Fibroblast of pulmonary artery (primary cell): ENCODE data around the gene DMRT1.

ENCODE experiments used
- DNase-seq: peaks from one replicate; pipeline ENCODE4 v3.0.0-alpha.2; 2010; ENCODE audit warnings: low read depth
- H3K4me3 ChIP-seq: replicated peaks from 2 replicates; pipeline ENCODE4 v1.5.1; 2011; ENCODE audit warnings: low read depth, mild to moderate bottlenecking, control low read depth, low read length, moderate library complexity
- CTCF ChIP-seq: IDR thresholded peaks from 2 replicates; pipeline ENCODE4 v1.5.1; 2011; ENCODE audit warnings: mild to moderate bottlenecking, control low read depth, low read length, inconsistent platforms; ENCODE audit errors: missing control alignments

The DMRT1 gene

GRCh38 chr9:1005043-1005667 lies 163.7 kb downstream of the DMRT1 start:
- no peak overlapping the region for H3K4me3 ChIP-seq
- TF ChIP-seq CTCF: peak; percentile 59
- peak; percentile 58 for DNase-seq

GRCh38 chr9:1007312-1007711 lies 165.8 kb downstream of the DMRT1 start:
- no peak for TF ChIP-seq CTCF
- no peak overlapping the region for H3K4me3 ChIP-seq
- DNase-seq: no peak

- peak; percentile 7 for DNase-seq
- TF ChIP-seq CTCF: no peak
- no peak overlapping the region for H3K4me3 ChIP-seq
Observed at GRCh38 chr9:1008216-1008615, 166.7 kb downstream of the DMRT1 start.

GRCh38 chr9:1009101-1009707 lies 167.7 kb downstream of the DMRT1 start:
- peak; percentile 81 for DNase-seq
- peak; percentile 94 for TF ChIP-seq CTCF

GRCh38 chr9:1013021-1013420 lies 171.5 kb downstream of the DMRT1 start:
- no peak for DNase-seq
- TF ChIP-seq CTCF: no peak
- no peak overlapping the region for H3K4me3 ChIP-seq

More at GRCh38 chr9:1009101-1009707, 167.7 kb downstream of the DMRT1 start:
- no peak overlapping the region for H3K4me3 ChIP-seq

- TF ChIP-seq CTCF: no peak
- DNase-seq: no peak
- no peak overlapping the region for H3K4me3 ChIP-seq
Observed at GRCh38 chr9:1014225-1014624, 172.7 kb downstream of the DMRT1 start.

- H3K4me3 ChIP-seq: no peak overlapping the region
- DNase-seq: no peak
- TF ChIP-seq CTCF: no peak
Observed at GRCh38 chr9:1014640-1015039, 173.1 kb downstream of the DMRT1 start.
